MCF 10A (cell line): Measurements from ENCODE around the gene NFAM1. TPM values are rescaled to one million over a fixed set of nuclear protein-coding genes. Genes with fewer than 3 reads are reported as not detected.

Experiments
- BruUV-seq: library from RNA; stranded (reverse); fragments of 400-500 nt; replicated peaks from 2 replicates; lab custom pipeline; 2021; lab: Mats Ljungman, UMichigan
- CTCF ChIA-PET: fragments of 300-600 bp; sonication (Branson Sonifier 250); formaldehyde crosslinking; extraction: SDS; loops from one replicate; lab custom pipeline; 2021; ENCODE audit warnings: antibody characterized with exemption, inconsistent platforms; lab: Yijun Ruan, JAX
- POLR2A ChIA-PET: fragments of 300-600, 350-650 bp; sonication (Branson Sonifier 250); formaldehyde crosslinking; extraction: SDS; loops from one replicate; lab custom pipeline; 2020; ENCODE audit warnings: antibody characterized with exemption, inconsistent platforms; lab: Yijun Ruan, JAX
- DNase-seq: peaks from one replicate; pipeline ENCODE4 v3.0.0-alpha.2; 2018; ENCODE audit not compliant: unreplicated experiment
- H3K27ac Mint-ChIP-seq: one replicate; pipeline ENCODE4 v1.8.0; 2022; ENCODE audit warnings: mild to moderate bottlenecking, low read depth, mixed read lengths; ENCODE audit not compliant: unreplicated experiment
- H3K27me3 Mint-ChIP-seq: one replicate; pipeline ENCODE4 v1.8.0; 2022; ENCODE audit warnings: mixed read lengths; ENCODE audit not compliant: insufficient read depth, unreplicated experiment
- H3K36me3 Mint-ChIP-seq: one replicate; pipeline ENCODE4 v1.8.0; 2022; ENCODE audit warnings: mild to moderate bottlenecking, moderate library complexity, mixed read lengths; ENCODE audit not compliant: insufficient read depth, unreplicated experiment
- H3K4me1 Mint-ChIP-seq: one replicate; pipeline ENCODE4 v1.8.0; 2022; ENCODE audit warnings: mixed read lengths; ENCODE audit not compliant: insufficient read depth, unreplicated experiment
- H3K4me3 Mint-ChIP-seq: one replicate; pipeline ENCODE4 v1.8.0; 2022; ENCODE audit warnings: mild to moderate bottlenecking, moderate library complexity, mixed read lengths; ENCODE audit not compliant: unreplicated experiment
- H3K9me3 Mint-ChIP-seq: one replicate; pipeline ENCODE4 v1.8.0; 2022; ENCODE audit warnings: mixed read lengths; ENCODE audit not compliant: unreplicated experiment
- intact Hi-C: fragments of 100-400 bp; cut with micrococcal nuclease; formaldehyde crosslinking; loops from 2 replicates; pipeline ENCODE4 v1.14.1; 2022
- total RNA-seq: library from RNA; stranded (reverse); gene quantifications from 2 replicates; pipeline ENCODE4 v1.2.3, GENCODE V29; 2022
- TF ChIP-seq, protein P1 (sequence below): fragments of 200-600 bp; IDR thresholded peaks from one replicate; pipeline ENCODE4 v1.8.0; 2022; ENCODE audit warnings: antibody characterized with exemption, mild to moderate bottlenecking; ENCODE audit not compliant: unreplicated experiment

NFAM1 gene
- total RNA-seq, 1 experiment from 2014 or later, result not detected

DNA sequence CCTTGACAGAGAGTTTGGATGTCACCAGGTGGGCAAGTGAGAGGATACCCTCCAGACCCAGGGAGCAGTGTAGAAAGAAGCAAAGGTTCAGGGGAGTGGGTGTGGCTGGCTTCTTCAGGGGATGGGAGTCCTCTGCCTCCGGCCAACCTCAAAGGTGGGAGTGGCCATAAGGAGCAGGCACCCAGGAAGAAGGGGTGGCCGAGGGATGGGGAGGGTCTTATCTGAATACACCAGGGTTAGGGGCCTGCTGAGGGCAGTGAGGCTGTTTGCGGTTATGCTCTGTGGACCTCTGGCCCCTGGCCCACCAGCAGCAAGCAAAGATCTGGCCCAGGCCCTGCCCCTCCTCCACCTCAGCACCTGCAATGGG lies 6.2 kb downstream of the NFAM1 start:
- TF ChIP-seq, protein P1, sequence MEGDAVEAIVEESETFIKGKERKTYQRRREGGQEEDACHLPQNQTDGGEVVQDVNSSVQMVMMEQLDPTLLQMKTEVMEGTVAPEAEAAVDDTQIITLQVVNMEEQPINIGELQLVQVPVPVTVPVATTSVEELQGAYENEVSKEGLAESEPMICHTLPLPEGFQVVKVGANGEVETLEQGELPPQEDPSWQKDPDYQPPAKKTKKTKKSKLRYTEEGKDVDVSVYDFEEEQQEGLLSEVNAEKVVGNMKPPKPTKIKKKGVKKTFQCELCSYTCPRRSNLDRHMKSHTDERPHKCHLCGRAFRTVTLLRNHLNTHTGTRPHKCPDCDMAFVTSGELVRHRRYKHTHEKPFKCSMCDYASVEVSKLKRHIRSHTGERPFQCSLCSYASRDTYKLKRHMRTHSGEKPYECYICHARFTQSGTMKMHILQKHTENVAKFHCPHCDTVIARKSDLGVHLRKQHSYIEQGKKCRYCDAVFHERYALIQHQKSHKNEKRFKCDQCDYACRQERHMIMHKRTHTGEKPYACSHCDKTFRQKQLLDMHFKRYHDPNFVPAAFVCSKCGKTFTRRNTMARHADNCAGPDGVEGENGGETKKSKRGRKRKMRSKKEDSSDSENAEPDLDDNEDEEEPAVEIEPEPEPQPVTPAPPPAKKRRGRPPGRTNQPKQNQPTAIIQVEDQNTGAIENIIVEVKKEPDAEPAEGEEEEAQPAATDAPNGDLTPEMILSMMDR, result no peak
- POLR2A ChIA-PET, result interaction anchor here (0.9 to 1.8 kb wide), 7 partner anchors 8 to 480 kb away, joined by 3 to 10 read pairs (median 4); no protein-coding TSS in a partner anchor
- CTCF ChIA-PET, result interaction anchor here (1.5 to 1.7 kb wide), 2 partner anchors 13 to 18 kb away, joined by 4 to 6 read pairs; no protein-coding TSS in a partner anchor
- Mint-ChIP-seq H3K9me3 (no peaks in the 10 kb centered on the region), H3K36me3 (peaks cover 11% of the 10 kb centered on the region), H3K27me3 (no peaks in the 10 kb centered on the region), H3K4me3 (peak overlapping the region; percentile 28), H3K27ac (peak overlapping the region; percentile 25), H3K4me1 (peaks cover 19% of the 10 kb centered on the region)
- DNase-seq, result no peak
- BruUV-seq, result no TSS peak
- intact Hi-C loops, result loop anchor here (1.0 kb wide), 1 partner anchor 57 kb away; no protein-coding TSS in a partner anchor

DNA sequence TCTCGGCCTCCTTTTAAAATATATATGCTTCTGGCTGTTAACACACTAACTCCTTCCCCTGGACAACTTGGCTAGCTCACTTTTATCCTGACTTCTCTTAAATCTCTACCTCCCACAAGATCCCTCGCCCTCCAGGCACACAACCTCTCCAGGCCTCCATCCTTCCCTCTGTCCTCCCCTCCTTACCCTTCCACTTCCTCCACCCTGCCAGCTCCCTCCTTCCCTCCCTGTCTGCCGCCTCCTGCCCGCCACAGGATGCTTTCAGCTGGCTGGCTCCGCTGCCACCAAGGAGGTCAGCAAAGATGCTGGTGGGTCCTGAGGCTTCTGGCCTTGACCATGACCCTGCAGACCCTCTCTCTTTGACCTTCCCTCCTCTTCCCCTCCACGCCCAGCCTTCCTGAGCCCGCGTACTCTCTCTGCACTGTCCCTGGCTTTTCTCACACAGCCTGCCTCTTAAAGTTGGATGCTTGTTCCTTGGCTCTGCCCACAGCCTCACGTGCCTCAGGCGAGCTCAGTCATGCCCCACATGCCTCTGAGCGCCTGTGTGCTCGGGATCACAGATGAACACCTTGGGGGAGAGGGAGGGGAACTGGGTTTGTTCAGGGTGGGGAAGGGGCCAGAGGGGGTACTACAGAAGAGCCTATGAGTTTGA lies 6.7 kb downstream of the NFAM1 start:
- H3K27me3 Mint-ChIP-seq, result no peaks in the 10 kb centered on the region
- peaks cover 6% of the 10 kb centered on the region for H3K36me3 Mint-ChIP-seq
- TF ChIP-seq, protein P1, result no peak
- POLR2A ChIA-PET, result interaction anchor here (0.9 to 1.8 kb wide), 10 partner anchors 8 to 479 kb away, joined by 3 to 10 read pairs (median 4); no protein-coding TSS in a partner anchor
- H3K27ac Mint-ChIP-seq, result peak overlapping the region; percentile 25
- CTCF ChIA-PET, result interaction anchor here (0.6 to 1.7 kb wide), 3 partner anchors 14 to 145 kb away, joined by 3 to 6 read pairs (median 4); no protein-coding TSS in a partner anchor
- peak; percentile 66 for DNase-seq
- H3K9me3 Mint-ChIP-seq, result no peaks in the 10 kb centered on the region
- H3K4me3 Mint-ChIP-seq, result peak overlapping the region; percentile 28
- intact Hi-C loops, result loop anchor here (1.0 kb wide), 1 partner anchor 56 kb away; no protein-coding TSS in a partner anchor
- no TSS peak for BruUV-seq
- H3K4me1 Mint-ChIP-seq, result peaks cover 15% of the 10 kb centered on the region

DNA sequence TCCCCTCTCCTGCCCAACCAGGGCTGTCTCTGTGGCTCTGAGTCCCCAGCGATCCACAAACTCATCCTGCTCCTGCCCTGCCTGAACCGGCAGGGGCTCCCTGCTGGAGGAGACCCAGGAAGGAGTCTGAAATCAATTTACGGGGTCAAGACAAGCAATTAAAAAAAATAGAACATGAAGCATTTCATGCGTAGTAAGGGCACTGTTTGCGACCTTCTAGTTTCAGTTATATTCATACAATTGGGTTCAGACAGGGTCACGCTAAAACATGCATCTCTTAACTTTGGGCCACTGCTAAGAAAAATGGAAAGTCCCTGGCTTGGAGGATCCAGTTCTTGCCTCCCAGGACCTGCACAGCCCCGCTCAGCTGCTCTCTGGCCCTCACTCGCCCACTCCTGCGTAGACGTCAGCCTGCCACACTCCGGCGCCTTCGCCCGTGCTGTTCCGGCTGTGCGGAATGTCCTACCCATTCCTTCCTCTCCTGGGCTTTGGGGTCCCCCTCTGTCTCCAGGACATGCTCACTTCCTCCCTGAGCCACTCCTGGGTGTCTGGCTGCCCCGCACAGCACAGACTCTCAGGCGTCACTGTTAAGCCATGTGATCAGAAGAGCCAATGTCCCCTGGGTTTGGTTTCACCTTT lies 12.8 kb downstream of the NFAM1 start:
- Mint-ChIP-seq H3K9me3 (no peaks in the 10 kb centered on the region), H3K4me1 (peaks cover 6% of the 10 kb centered on the region), H3K36me3 (no peaks in the 10 kb centered on the region), H3K27me3 (no peaks in the 10 kb centered on the region), H3K4me3 (no peak overlapping the region), H3K27ac (no peak overlapping the region)
- BruUV-seq, result no TSS peak
- TF ChIP-seq, protein P1, result no peak
- DNase-seq, result no peak
- CTCF ChIA-PET, result no interaction called here
- intact Hi-C loops, result no loop called here
- POLR2A ChIA-PET, result no interaction called here

DNA sequence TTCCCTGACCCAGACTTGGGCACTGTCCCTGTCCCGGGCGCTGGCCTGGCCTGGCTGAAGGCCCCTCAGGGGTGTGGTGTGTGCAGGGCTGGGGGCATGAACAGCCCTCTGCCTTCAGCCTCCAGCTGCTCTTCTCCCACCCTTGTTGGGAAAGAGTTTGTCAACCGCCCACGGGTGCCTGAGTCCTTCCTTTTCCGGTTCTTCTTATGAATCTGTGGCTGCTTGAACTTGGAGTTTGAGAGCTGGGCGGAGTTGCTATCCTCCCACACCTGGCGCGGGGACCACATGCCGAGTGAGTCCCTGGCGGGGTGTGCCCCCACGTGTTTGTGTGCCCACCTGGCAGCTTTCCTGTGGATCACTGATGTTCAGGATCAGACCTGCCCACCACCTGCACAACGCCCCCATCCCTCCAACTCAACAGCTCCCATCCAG lies 13.4 kb downstream of the NFAM1 start:
- H3K4me1 Mint-ChIP-seq, result peaks cover 6% of the 10 kb centered on the region
- no peaks in the 10 kb centered on the region for H3K9me3 Mint-ChIP-seq
- no TSS peak for BruUV-seq
- H3K36me3 Mint-ChIP-seq, result no peaks in the 10 kb centered on the region
- POLR2A ChIA-PET, result no interaction called here
- CTCF ChIA-PET, result interaction anchor here (0.8 kb wide), 1 partner anchor 12 kb away, joined by 3 read pairs; no protein-coding TSS in a partner anchor
- intact Hi-C loops, result no loop called here
- H3K27me3 Mint-ChIP-seq, result no peaks in the 10 kb centered on the region
- peak; percentile 18 for DNase-seq
- H3K4me3 Mint-ChIP-seq, result no peak overlapping the region
- TF ChIP-seq, protein P1, result no peak
- H3K27ac Mint-ChIP-seq, result no peak overlapping the region
